HG03565 (cell line): ENCODE results near the gene LPAR5.

Experiments used
- ATAC-seq: cut with Tn5 transposase; IDR thresholded peaks from one replicate; pipeline ENCODE4 v1.9.1; 2021; ENCODE audit warnings: mild to moderate bottlenecking, moderate library complexity; ENCODE audit not compliant: unreplicated experiment

LPAR5 gene

GRCh38 chr12:6635856-6636531, at the start of gene LPAR5:
TSS of gene LPAR5 (minus strand) at chr12:6635959. CDS start at chr12:6621248, 14,711 bp downstream.
- ATAC-seq: no peak

DNA sequence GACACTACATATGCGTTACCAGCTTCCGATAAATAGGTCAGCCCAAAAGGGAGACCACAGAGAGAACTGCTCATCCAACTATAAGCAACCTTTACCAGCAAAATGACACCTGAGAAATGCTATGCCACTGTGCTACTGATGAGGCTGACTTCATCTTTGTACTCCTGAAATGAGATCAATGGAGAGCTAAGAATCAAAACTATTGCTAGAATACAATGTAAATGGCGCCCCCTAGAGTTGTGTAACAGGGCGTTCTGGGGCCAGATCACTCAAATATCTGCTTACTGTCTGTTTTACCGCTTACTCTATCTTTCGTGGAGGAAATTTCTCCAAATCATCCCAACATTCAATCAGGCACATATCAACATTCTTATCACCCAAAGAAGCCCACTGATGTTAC, 48.9 kb upstream of the LPAR5 start:
- ATAC-seq: no peak

GRCh38 chr12:6676962-6677361, 41.2 kb upstream of the LPAR5 start:
- ATAC-seq: no peak

GRCh38 chr12:6672143-6672542, 36.4 kb upstream of the LPAR5 start:
- no peak for ATAC-seq

- no peak for ATAC-seq
Observed at GRCh38 chr12:6667559-6668210, 31.9 kb upstream of the LPAR5 start.

GRCh38 chr12:6666211-6666610, 30.5 kb upstream of the LPAR5 start:
- ATAC-seq: no peak

GRCh38 chr12:6664902-6665301, 29.1 kb upstream of the LPAR5 start:
- ATAC-seq: no peak

DNA sequence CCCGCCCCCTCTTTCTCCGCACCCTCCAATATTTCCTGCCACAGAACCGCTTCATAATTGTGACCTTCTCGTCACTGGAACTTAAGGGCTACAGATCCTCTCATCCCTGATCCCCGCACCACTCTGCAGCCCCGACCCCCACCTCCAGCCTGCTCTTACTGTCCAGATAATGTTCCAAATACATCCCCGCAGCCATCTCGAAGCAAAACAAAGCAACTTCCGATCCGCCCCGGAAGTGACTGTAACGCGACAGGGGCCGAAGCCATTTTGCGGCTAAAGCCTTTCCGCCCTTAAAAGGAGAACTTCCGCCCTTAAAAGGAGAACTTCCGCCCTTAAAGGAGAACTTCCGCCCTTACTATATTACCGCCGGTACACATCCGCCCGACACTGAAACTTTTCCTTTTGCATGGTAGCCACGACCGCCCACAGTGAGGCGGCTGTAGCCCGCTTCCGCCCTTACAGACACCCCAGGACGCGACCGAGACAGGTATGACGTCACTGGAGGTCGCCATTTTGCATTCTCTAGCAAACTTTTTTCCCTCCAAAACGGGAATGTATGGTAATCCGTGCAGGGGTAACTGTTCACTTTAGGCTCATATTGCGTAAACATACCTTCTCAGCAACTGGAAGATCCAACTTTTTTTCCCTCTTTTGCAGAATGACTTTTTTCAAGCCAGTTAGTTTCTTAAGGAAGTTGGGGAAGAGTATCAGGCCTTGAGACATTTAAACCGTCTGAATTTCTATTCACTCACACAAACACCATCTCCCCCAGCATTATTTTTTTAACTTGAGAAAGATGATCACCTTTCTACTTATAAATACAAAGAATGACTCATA, 27.4 kb upstream of the LPAR5 start, which contains the start of gene ING4:
ING4 (minus strand) TSS at position 214 of the 837 bp plus-strand sequence; CDS start at position 196, 18 bp downstream.
- ATAC-seq: peak; percentile 84

GRCh38 chr12:6662602-6662905, 26.8 kb upstream of the LPAR5 start:
- ATAC-seq: peak; percentile 12

GRCh38 chr12:6653987-6654386, 18.2 kb upstream of the LPAR5 start:
- ATAC-seq: no peak

- ATAC-seq: no peak
Observed at GRCh38 chr12:6653342-6653741, 17.6 kb upstream of the LPAR5 start.

DNA sequence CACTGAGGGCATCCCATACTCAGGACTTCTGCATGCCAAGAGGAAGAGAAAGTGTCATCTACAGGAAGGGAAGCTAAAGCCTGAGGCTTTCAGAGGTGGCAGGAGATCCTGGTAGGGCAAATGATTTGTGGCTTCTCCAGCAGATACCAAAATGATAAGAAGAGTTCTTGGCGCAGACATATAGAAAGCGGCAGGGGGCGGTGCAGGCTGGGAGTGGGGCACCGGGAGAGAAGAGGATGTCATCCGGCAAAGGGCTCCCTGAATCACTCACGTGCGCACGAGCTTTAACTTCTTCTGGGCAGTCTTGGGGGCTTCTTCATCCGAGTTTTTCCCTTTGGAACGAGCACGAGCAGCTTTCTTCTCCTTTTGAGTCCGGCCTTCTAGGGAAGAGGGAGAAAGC, 16.6 kb upstream of the LPAR5 start:
- no peak for ATAC-seq

GRCh38 chr12:6650832-6651231, 15.1 kb upstream of the LPAR5 start:
- ATAC-seq: no peak

- no peak for ATAC-seq
Observed at GRCh38 chr12:6647083-6647604, 11.4 kb upstream of the LPAR5 start, which contains the start of gene ACRBP. TSS of gene ACRBP (minus strand) at chr12:6647432. CDS start at chr12:6647366, 66 bp downstream.

- ATAC-seq: no peak
Observed at GRCh38 chr12:6646276-6647082, 10.7 kb upstream of the LPAR5 start.

- ATAC-seq: no peak
Observed at GRCh38 chr12:6644903-6645302, 9.1 kb upstream of the LPAR5 start.

DNA sequence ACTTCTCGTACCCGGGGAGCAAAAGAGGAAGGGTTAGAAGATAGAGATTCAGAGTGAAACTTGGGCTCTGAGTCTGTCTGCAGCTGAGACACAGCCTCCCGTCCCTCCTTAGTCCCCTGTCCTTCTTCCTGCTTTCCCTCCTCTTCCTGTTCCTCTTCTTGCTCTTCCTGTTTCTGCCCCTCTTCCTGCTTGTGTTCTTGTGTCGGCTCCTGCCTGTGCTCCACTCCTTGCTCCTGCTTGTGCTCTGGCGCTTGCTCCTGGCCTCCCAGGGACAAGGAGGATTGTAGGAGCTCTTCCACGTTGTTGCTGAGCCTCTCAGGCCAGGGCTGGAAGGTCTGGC, 8.5 kb upstream of the LPAR5 start:
- ATAC-seq: no peak

- ATAC-seq: no peak
Observed at GRCh38 chr12:6643569-6644256, 8.0 kb upstream of the LPAR5 start.

GRCh38 chr12:6641131-6641530, 5.4 kb upstream of the LPAR5 start:
- ATAC-seq: no peak

DNA sequence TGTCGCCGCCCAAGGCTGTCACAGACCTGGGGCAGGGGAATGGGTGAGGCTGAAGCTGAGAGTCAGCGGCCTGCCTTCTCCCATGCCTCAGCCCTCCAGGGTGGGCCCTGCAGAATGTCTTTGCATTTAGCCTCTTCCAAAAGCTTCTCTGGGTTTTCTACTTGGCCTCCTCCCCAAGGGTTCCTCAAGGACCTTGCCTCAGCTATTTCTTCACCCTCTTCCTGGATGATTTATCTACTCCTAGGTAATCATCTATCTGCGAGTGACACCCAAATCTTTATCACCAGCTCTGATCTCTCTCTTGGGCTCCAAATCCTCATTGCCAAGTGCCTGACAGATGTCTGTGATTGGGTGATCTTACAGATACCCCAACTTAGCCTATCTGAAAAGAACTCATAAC, 4.7 kb upstream of the LPAR5 start:
- ATAC-seq: no peak
